HG03460 (cell line): ENCODE data around the gene DPEP2.

Experiments used
- ATAC-seq: cut with Tn5 transposase; IDR thresholded peaks from one replicate; pipeline ENCODE4 v1.9.1; 2021; ENCODE audit not compliant: unreplicated experiment

The DPEP2 gene

GRCh38 chr16:67957622-67958021 is 41.7 kb downstream of the DPEP2 start:
- ATAC-seq: no peak

- no peak for ATAC-seq
Measured at GRCh38 chr16:67954421-67955196, 44.7 kb downstream of the DPEP2 start.

- ATAC-seq: no peak
Measured at GRCh38 chr16:67953641-67954375, 45.5 kb downstream of the DPEP2 start.

- no peak for ATAC-seq
Measured at GRCh38 chr16:67951485-67951884, 47.8 kb downstream of the DPEP2 start.

GRCh38 chr16:67950335-67950843 is 48.9 kb downstream of the DPEP2 start:
- no peak for ATAC-seq

- ATAC-seq: no peak
Measured at GRCh38 chr16:67949645-67950044, 49.6 kb downstream of the DPEP2 start.

- ATAC-seq: no peak
Measured at GRCh38 chr16:67948015-67948414, 51.3 kb downstream of the DPEP2 start.

GRCh38 chr16:67946966-67947558 is 52.2 kb downstream of the DPEP2 start:
- ATAC-seq: no peak

GRCh38 chr16:67946128-67946569 is 53.1 kb downstream of the DPEP2 start:
- no peak for ATAC-seq

GRCh38 chr16:67945392-67945933 is 53.8 kb downstream of the DPEP2 start:
- ATAC-seq: no peak

GRCh38 chr16:67944690-67945391 is 54.4 kb downstream of the DPEP2 start:
- no peak for ATAC-seq

- no peak for ATAC-seq
Measured at GRCh38 chr16:67943619-67944504, 55.4 kb downstream of the DPEP2 start, which contains the start of gene LCAT. Gene LCAT, minus strand, starts transcription at chr16:67944120. Its CDS starts 19 bp downstream, at chr16:67944101.

GRCh38 chr16:67943256-67943618 is 56.0 kb downstream of the DPEP2 start:
- no peak for ATAC-seq

GRCh38 chr16:67942510-67943255 is 56.6 kb downstream of the DPEP2 start:
- ATAC-seq: no peak

- no peak for ATAC-seq
Measured at GRCh38 chr16:67942200-67942509, 57.1 kb downstream of the DPEP2 start.

- no peak for ATAC-seq
Measured at GRCh38 chr16:67941469-67942199, 57.6 kb downstream of the DPEP2 start.

GRCh38 chr16:67940446-67941089 is 58.7 kb downstream of the DPEP2 start:
- ATAC-seq: no peak
